SK-N-SH (cell line): ENCODE data around the gene DEPDC1B.

Source experiments
- JUND ChIP-seq: IDR thresholded peaks from 2 replicates; pipeline ENCODE4 v1.4.0; 2012
- TEAD4 ChIP-seq: IDR thresholded peaks from 2 replicates; pipeline ENCODE4 v1.4.0; 2012; ENCODE audit warnings: mild to moderate bottlenecking, borderline replicate concordance; ENCODE audit not compliant: insufficient read depth
- YY1 ChIP-seq: IDR thresholded peaks from 2 replicates; pipeline ENCODE4 v1.4.0; 2012; ENCODE audit warnings: low read depth, mild to moderate bottlenecking
- TF ChIP-seq, protein P1 (sequence below): IDR thresholded peaks from 2 replicates; pipeline ENCODE4 v1.6.1; 2012; ENCODE audit warnings: mild to moderate bottlenecking, low read depth, low read length, moderate library complexity

- TF ChIP-seq, protein P1, sequence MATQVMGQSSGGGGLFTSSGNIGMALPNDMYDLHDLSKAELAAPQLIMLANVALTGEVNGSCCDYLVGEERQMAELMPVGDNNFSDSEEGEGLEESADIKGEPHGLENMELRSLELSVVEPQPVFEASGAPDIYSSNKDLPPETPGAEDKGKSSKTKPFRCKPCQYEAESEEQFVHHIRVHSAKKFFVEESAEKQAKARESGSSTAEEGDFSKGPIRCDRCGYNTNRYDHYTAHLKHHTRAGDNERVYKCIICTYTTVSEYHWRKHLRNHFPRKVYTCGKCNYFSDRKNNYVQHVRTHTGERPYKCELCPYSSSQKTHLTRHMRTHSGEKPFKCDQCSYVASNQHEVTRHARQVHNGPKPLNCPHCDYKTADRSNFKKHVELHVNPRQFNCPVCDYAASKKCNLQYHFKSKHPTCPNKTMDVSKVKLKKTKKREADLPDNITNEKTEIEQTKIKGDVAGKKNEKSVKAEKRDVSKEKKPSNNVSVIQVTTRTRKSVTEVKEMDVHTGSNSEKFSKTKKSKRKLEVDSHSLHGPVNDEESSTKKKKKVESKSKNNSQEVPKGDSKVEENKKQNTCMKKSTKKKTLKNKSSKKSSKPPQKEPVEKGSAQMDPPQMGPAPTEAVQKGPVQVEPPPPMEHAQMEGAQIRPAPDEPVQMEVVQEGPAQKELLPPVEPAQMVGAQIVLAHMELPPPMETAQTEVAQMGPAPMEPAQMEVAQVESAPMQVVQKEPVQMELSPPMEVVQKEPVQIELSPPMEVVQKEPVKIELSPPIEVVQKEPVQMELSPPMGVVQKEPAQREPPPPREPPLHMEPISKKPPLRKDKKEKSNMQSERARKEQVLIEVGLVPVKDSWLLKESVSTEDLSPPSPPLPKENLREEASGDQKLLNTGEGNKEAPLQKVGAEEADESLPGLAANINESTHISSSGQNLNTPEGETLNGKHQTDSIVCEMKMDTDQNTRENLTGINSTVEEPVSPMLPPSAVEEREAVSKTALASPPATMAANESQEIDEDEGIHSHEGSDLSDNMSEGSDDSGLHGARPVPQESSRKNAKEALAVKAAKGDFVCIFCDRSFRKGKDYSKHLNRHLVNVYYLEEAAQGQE, result no peak
- TF ChIP-seq TEAD4 (no peak), JUND (no peak), YY1 (no peak)
Observed at GRCh38 chr5:60672693-60673264, 27.2 kb downstream of the DEPDC1B start.
